Measurements from ENCODE around the gene PACS1. TPM values are rescaled to one million over a fixed set of nuclear protein-coding genes. Genes with fewer than 3 reads are reported as not detected.
A peak's percentile ranks its signal among the peaks of the same experiment; 100 is the strongest.

PACS1 gene
- polyA plus RNA-seq, 3 donors: 8.1 to 36.8 (median 12.4) TPM

DNA sequence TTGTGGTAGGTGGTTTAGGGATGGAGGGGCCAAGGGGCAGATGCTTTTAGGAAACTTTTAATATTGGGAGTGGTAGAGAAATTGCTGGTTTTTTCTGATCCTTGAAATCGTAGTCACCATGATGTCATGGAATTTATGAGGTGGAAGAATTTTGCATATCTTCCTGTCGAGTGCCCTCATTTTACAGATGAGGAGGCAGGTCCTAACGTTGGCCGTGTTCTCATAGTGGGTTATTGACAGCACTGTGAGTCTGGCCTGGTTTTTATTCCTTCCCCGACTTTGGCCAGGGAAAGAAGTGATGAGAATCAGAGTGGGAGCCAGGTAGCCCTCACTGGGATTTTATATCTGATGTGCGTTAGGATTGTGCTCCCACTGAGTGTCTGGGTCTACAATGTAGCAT, 8.8 kb upstream of the PACS1 start:
- no peak overlapping the region for H3K4me3 ChIP-seq (replicated peaks in 1 of 3; ENCODE audit: low read depth in 2 of 3, low read length in 3 of 3)
- H3K27ac ChIP-seq (ENCODE audit: low read depth in 1 of 2, low read length in 2 of 2): no peak overlapping the region
- H3K4me1 ChIP-seq (ENCODE audit: control insufficient read depth in 1 of 2, insufficient read depth in 2 of 2, low read length in 2 of 2): peaks cover 2% of the 10 kb centered on the region in 2 donors
- peaks cover 18% of the 10 kb centered on the region for H4K20me1 ChIP-seq (ENCODE audit: insufficient read depth, low read length)
- Mint-ChIP-seq H3K27me3 (ENCODE audit: low read depth in 3 of 3) (peaks cover 0 to 1% (median 0%) of the 10 kb centered on the region in 3 donors), H3K36me3 (peaks cover 87 to 99% of the 10 kb centered on the region in 2 donors), H3K4me3 (no peak overlapping the region), H3K27ac (peak overlapping the region in 3 of 7 donors; percentile 20 to 39 (median 37)), H3K4me1 (peaks cover 3% of the 10 kb centered on the region), H3K9me3 (peaks cover 0 to 4% (median 0%) of the 10 kb centered on the region in 7 donors)
- intact Hi-C loops (cut with micrococcal nuclease): no loop called here
- no peak overlapping the region for H2AFZ ChIP-seq (ENCODE audit: insufficient read depth, low read depth, low read length, poor library complexity, severe bottlenecking)
- peaks cover 93 to 98% of the 10 kb centered on the region in 2 donors for H3K36me3 ChIP-seq (replicated peaks in 1 of 2; ENCODE audit: control insufficient read depth in 1 of 2, insufficient read depth in 2 of 2, low read length in 2 of 2)
- H3K9ac ChIP-seq (ENCODE audit: insufficient read depth, low read length, poor library complexity, severe bottlenecking): no peak overlapping the region
- H3K27me3 ChIP-seq (ENCODE audit: control insufficient read depth in 2 of 2, insufficient read depth in 2 of 2, low read length in 2 of 2): no peaks in the 10 kb centered on the region
- 94% methylated on average over 6 of the region's 6 CpGs for WGBS (ENCODE audit: insufficient coverage)
- H3K9me3 ChIP-seq (replicated peaks in 1 of 2; ENCODE audit: control insufficient read depth in 1 of 2, insufficient read depth in 1 of 2, low read length in 2 of 2): no peaks in the 10 kb centered on the region
- peaks cover 32% of the 10 kb centered on the region for H3K79me2 ChIP-seq (ENCODE audit: insufficient read depth, low read length)
- TF ChIP-seq, protein P1, sequence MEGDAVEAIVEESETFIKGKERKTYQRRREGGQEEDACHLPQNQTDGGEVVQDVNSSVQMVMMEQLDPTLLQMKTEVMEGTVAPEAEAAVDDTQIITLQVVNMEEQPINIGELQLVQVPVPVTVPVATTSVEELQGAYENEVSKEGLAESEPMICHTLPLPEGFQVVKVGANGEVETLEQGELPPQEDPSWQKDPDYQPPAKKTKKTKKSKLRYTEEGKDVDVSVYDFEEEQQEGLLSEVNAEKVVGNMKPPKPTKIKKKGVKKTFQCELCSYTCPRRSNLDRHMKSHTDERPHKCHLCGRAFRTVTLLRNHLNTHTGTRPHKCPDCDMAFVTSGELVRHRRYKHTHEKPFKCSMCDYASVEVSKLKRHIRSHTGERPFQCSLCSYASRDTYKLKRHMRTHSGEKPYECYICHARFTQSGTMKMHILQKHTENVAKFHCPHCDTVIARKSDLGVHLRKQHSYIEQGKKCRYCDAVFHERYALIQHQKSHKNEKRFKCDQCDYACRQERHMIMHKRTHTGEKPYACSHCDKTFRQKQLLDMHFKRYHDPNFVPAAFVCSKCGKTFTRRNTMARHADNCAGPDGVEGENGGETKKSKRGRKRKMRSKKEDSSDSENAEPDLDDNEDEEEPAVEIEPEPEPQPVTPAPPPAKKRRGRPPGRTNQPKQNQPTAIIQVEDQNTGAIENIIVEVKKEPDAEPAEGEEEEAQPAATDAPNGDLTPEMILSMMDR (IDR thresholded peaks at IDR 0.05): no peak
- DNase-seq: no peak
- no peak overlapping the region for H3K4me2 ChIP-seq (replicated peaks; ENCODE audit: extremely low read depth, low read length, poor library complexity, severe bottlenecking)

DNA sequence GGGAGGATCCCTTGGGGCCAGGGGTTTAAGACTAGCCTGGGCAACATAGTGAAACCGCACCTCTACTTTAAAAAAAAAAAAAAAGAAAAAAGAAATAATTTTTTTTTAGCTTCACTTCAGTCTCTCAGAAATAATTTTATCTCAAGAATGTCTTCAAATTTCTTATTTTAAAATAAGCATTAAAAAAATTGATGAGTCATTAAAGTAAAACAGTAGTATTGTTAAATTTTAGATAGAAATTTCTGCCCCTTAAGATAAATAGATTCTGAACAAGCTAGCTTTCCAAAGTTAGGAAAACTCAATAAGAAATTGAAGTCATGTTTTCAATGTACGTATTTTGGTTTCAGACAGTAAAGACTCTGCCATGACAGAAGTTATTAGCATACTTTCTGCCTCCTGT, 7.7 kb upstream of the PACS1 start:
- no peak overlapping the region for H3K9ac ChIP-seq (ENCODE audit: insufficient read depth, low read length, poor library complexity, severe bottlenecking)
- DNase-seq: no peak
- H3K9me3 Mint-ChIP-seq: peaks cover 0 to 4% (median 0%) of the 10 kb centered on the region in 7 donors
- peaks cover 87 to 99% of the 10 kb centered on the region in 2 donors for H3K36me3 Mint-ChIP-seq
- no peak overlapping the region for H3K4me3 Mint-ChIP-seq
- H4K20me1 ChIP-seq (ENCODE audit: insufficient read depth, low read length): peaks cover 18% of the 10 kb centered on the region
- H3K9me3 ChIP-seq (replicated peaks in 1 of 2; ENCODE audit: control insufficient read depth in 1 of 2, insufficient read depth in 1 of 2, low read length in 2 of 2): no peaks in the 10 kb centered on the region
- H3K4me1 Mint-ChIP-seq: peaks cover 14% of the 10 kb centered on the region
- no peak overlapping the region for H2AFZ ChIP-seq (ENCODE audit: insufficient read depth, low read depth, low read length, poor library complexity, severe bottlenecking)
- peaks cover 0 to 1% (median 0%) of the 10 kb centered on the region in 3 donors for H3K27me3 Mint-ChIP-seq (ENCODE audit: low read depth in 3 of 3)
- H3K79me2 ChIP-seq (ENCODE audit: insufficient read depth, low read length): peaks cover 23% of the 10 kb centered on the region
- no peak overlapping the region for H3K4me2 ChIP-seq (replicated peaks; ENCODE audit: extremely low read depth, low read length, poor library complexity, severe bottlenecking)
- H3K4me1 ChIP-seq (ENCODE audit: control insufficient read depth in 1 of 2, insufficient read depth in 2 of 2, low read length in 2 of 2): peaks cover 13 to 14% of the 10 kb centered on the region in 2 donors
- H3K27ac ChIP-seq (ENCODE audit: low read depth in 1 of 2, low read length in 2 of 2): no peak overlapping the region
- no CpG with 5 or more reads among the region's 2 CpGs for WGBS (ENCODE audit: insufficient coverage)
- TF ChIP-seq, protein P1 (IDR thresholded peaks at IDR 0.05): no peak
- no peak overlapping the region for H3K4me3 ChIP-seq (replicated peaks in 1 of 3; ENCODE audit: low read depth in 2 of 3, low read length in 3 of 3)
- no peaks in the 10 kb centered on the region for H3K27me3 ChIP-seq (ENCODE audit: control insufficient read depth in 2 of 2, insufficient read depth in 2 of 2, low read length in 2 of 2)
- no peak overlapping the region for H3K27ac Mint-ChIP-seq
- intact Hi-C loops (cut with micrococcal nuclease): no loop called here
- H3K36me3 ChIP-seq (replicated peaks in 1 of 2; ENCODE audit: control insufficient read depth in 1 of 2, insufficient read depth in 2 of 2, low read length in 2 of 2): peaks cover 93 to 98% of the 10 kb centered on the region in 2 donors
